WTC11 (cell line): Measurements from ENCODE around the gene NBEA.

Experiments
- E2F4 ChIP-seq: sonication (generic); formaldehyde crosslinking; IDR thresholded peaks from 2 replicates; pipeline ENCODE4 v1.8.1; 2022; ENCODE audit warnings: low read depth, mild to moderate bottlenecking, moderate library complexity, missing genetic modification reagents, borderline replicate concordance
- USF1 ChIP-seq: sonication (generic); formaldehyde crosslinking; IDR thresholded peaks from 2 replicates; pipeline ENCODE4 v1.8.0; 2022; ENCODE audit warnings: mild to moderate bottlenecking, missing genetic modification reagents
- ZNF219 ChIP-seq: sonication (generic); formaldehyde crosslinking; IDR thresholded peaks from 2 replicates; pipeline ENCODE4 v1.8.0; 2023; ENCODE audit warnings: missing genetic modification reagents, mild to moderate bottlenecking, borderline replicate concordance
- TF ChIP-seq, protein P1 (sequence below): sonication (generic); formaldehyde crosslinking; IDR thresholded peaks from 2 replicates; pipeline ENCODE4 v1.8.0; 2022; ENCODE audit warnings: mild to moderate bottlenecking, missing genetic modification reagents
- TF ChIP-seq, protein P2 (sequence below): fragments of 200-600 bp; IDR thresholded peaks from 2 replicates; pipeline ENCODE4 v1.8.0; 2022; ENCODE audit warnings: antibody characterized with exemption

DNA sequence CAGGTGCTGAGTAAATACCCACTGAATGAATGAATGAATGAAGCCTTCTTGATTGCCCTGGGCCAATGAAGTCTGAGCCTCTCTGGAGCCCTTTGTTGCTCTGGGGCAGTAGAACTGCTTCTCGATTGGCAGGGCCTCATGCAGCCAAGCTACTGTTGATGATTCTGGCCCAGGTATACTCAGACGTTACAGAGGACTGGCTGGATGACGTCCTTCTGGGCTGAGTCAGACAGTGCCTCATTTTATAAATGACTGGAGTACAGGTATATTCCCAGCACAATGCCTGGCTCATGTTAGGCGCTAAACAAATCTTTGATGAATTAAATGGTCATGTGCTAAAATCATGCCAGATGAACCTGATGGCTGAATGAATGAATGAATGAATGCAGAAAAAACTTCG lies 778.2 kb downstream of the NBEA start:
- TF ChIP-seq, protein P1, sequence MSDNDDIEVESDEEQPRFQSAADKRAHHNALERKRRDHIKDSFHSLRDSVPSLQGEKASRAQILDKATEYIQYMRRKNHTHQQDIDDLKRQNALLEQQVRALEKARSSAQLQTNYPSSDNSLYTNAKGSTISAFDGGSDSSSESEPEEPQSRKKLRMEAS: no peak
- TF ChIP-seq ZNF219 (CRISPR knock-in tag) (no peak), USF1 (CRISPR knock-in tag) (no peak), E2F4 (CRISPR knock-in tag) (no peak)
- TF ChIP-seq, protein P2, sequence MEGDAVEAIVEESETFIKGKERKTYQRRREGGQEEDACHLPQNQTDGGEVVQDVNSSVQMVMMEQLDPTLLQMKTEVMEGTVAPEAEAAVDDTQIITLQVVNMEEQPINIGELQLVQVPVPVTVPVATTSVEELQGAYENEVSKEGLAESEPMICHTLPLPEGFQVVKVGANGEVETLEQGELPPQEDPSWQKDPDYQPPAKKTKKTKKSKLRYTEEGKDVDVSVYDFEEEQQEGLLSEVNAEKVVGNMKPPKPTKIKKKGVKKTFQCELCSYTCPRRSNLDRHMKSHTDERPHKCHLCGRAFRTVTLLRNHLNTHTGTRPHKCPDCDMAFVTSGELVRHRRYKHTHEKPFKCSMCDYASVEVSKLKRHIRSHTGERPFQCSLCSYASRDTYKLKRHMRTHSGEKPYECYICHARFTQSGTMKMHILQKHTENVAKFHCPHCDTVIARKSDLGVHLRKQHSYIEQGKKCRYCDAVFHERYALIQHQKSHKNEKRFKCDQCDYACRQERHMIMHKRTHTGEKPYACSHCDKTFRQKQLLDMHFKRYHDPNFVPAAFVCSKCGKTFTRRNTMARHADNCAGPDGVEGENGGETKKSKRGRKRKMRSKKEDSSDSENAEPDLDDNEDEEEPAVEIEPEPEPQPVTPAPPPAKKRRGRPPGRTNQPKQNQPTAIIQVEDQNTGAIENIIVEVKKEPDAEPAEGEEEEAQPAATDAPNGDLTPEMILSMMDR: no peak
